Measurements from ENCODE around the gene FBN3. TPM values are rescaled to one million over a fixed set of nuclear protein-coding genes. Genes with fewer than 3 reads are reported as not detected.

The FBN3 gene
- total and polyA plus RNA-seq, 8 donors: 0.63 to 84.0 (median 69.7) TPM

GRCh38 chr19:8057545-8058270, 91.7 kb downstream of the FBN3 start:
- intact Hi-C loops (cut with DNase I): no loop called here
- Histone ChIP-seq H3K4me1 (no peaks in the 10 kb centered on the region), H3K36me3 (no peaks in the 10 kb centered on the region), H3K27me3 (no peaks in the 10 kb centered on the region), H3K9me3 (no peaks in the 10 kb centered on the region), H3K4me3 (no peak overlapping the region), H3K27ac (no peak overlapping the region)
- DNase-seq (no peak), ATAC-seq (no peak)
- TF ChIP-seq CTCF (IDR thresholded peaks at IDR 0.05): no peak

- H3K9me3 ChIP-seq: no peaks in the 10 kb centered on the region
- no peaks in the 10 kb centered on the region for H3K36me3 ChIP-seq
- DNase-seq (no peak), ATAC-seq (no peak)
- intact Hi-C loops (cut with DNase I): no loop called here
- H3K4me3 ChIP-seq: no peak overlapping the region
- H3K4me1 ChIP-seq: no peaks in the 10 kb centered on the region
- no peak overlapping the region for H3K27ac ChIP-seq
- no peak for TF ChIP-seq CTCF (IDR thresholded peaks at IDR 0.05)
- no peaks in the 10 kb centered on the region for H3K27me3 ChIP-seq
These were observed 92.9 kb downstream of the FBN3 start for GRCh38 chr19:8056533-8056932.

DNA sequence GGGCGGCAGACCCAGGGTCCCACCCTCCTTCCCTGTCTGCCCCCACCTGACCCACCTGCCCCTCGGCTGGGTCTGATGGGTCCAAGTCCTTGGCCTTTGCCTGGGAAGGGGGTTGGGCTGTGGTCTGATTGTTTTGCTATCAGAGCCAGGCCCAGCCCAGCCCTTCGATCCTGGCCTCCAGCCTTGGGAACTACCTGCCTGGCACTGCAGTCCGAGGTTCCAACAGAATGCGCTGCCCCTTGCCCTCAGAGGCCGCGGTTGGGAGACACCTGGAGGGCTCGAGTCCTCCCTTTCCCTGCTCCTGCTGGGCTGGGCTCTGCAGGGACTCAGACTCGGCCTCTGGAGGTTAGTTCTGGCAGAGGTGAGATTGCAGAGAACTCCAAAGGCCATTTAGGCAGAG, 95.2 kb downstream of the FBN3 start:
- Histone ChIP-seq H3K9me3 (no peaks in the 10 kb centered on the region), H3K27me3 (peaks cover 0 to 14% of the 10 kb centered on the region in 2 donors), H3K36me3 (no peaks in the 10 kb centered on the region), H3K27ac (no peak overlapping the region), H3K4me3 (no peak overlapping the region), H3K4me1 (peaks cover 0 to 10% of the 10 kb centered on the region in 2 donors)
- intact Hi-C loops (cut with DNase I): no loop called here
- no peak for TF ChIP-seq CTCF (IDR thresholded peaks at IDR 0.05)
- ATAC-seq (no peak), DNase-seq (no peak)

GRCh38 chr19:8052464-8052859, 96.9 kb downstream of the FBN3 start, which contains the start of gene CCL25:
CCL25 (plus strand) TSS chr19:8052760; CDS start chr19:8053050, 290 bp downstream.
- intact Hi-C loops (cut with DNase I): no loop called here

More at GRCh38 chr19:8052464-8052859, 96.9 kb downstream of the FBN3 start, which contains the start of gene CCL25:
- no peaks in the 10 kb centered on the region for H3K9me3 ChIP-seq
- H3K4me1 ChIP-seq: peaks cover 0 to 10% of the 10 kb centered on the region in 2 donors
- no peaks in the 10 kb centered on the region for H3K36me3 ChIP-seq
- H3K27ac ChIP-seq: no peak within 1 kb of the TSS
- H3K27me3 ChIP-seq: peaks cover 0 to 21% of the 10 kb centered on the region in 2 donors
- no peak within 1 kb of the TSS for H3K4me3 ChIP-seq
- TF ChIP-seq CTCF (IDR thresholded peaks at IDR 0.05): no peak
- no peak for DNase-seq
- ATAC-seq: no peak

Data from left lung (tissue), 10 donors.